ENCODE measurements around the gene LIM2. TPM values are rescaled to one million over a fixed set of nuclear protein-coding genes. Genes with fewer than 3 reads are reported as not detected.

Gene LIM2
- total and polyA plus RNA-seq, 9 of the 15 experiments (the other 6 are each of a cell fraction or from before 2014, with no cell fraction given), result 0.07 to 0.45 (median 0.18) TPM; not detected in 4

DNA sequence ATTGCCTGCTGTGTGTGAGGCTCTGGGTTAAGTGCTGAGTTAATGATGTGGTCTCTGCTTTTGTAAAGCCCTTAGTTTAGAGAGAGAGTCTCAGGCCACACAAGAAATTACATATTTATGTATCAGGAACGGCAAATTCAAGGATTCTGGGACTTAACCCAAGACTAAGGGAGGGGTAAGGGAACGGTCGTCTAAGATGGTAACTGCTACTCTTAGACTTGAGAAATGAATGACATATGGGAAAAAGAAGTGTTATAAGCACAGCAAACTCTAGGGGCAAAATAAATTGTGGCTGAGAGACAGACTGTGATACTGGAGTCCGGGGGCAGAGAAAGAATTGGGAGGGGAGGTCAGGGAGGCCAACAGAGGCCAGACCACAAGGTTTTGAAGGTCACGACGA lies 56.1 kb downstream of the LIM2 start:
- intact Hi-C loops (cut with micrococcal nuclease), result no loop called here
- WGBS (ENCODE audit: insufficient coverage, low coverage, missing lambda C conversion rate), result 48% methylated on average over 6 of the region's 6 CpGs
- H3K79me2 ChIP-seq (ENCODE audit: control insufficient read depth, insufficient read depth, low read length), result no peaks in the 10 kb centered on the region
- no peaks in the 10 kb centered on the region for H3K27me3 ChIP-seq (ENCODE audit: control insufficient read depth in 2 of 2, insufficient read depth in 2 of 2, low read length in 2 of 2)
- H3K36me3 ChIP-seq (ENCODE audit: control insufficient read depth, insufficient read depth, low read length), result no peaks in the 10 kb centered on the region
- no peaks in the 10 kb centered on the region for H3K9me3 ChIP-seq (replicated peaks; ENCODE audit: control insufficient read depth, insufficient read depth, low read depth, low read length)
- no peak for TF ChIP-seq MYBL2 (IDR thresholded peaks at IDR 0.05; ENCODE audit: low read depth)
- no peak for TF ChIP-seq MYBL2 (CRISPR knock-in tag; IDR thresholded peaks at IDR 0.05; ENCODE audit: borderline replicate concordance)
- TF ChIP-seq ARID1B (IDR thresholded peaks at IDR 0.05), result no peak
- no peak for TF ChIP-seq ZNF184 (CRISPR knock-in tag; IDR thresholded peaks at IDR 0.05)
- no peak for TF ChIP-seq CBX8 (IDR thresholded peaks at IDR 0.05; ENCODE audit: borderline replicate concordance, extremely low read depth, low read depth, low read length, poor library complexity, severe bottlenecking)
- no peak for TF ChIP-seq CBFA2T2 (conservative IDR thresholded peaks at IDR 0.05)
- no peak for TF ChIP-seq NR2C2 (CRISPR knock-in tag; IDR thresholded peaks at IDR 0.05)
- no peak for TF ChIP-seq NR2C2 (tag; IDR thresholded peaks at IDR 0.05)
- no peak for TF ChIP-seq ZKSCAN8 (CRISPR knock-in tag; IDR thresholded peaks at IDR 0.05)
- no peak for TF ChIP-seq NCOA4 (IDR thresholded peaks at IDR 0.05; ENCODE audit: partially characterized antibody)
- no peak overlapping the region for H2AFZ ChIP-seq (ENCODE audit: low read depth, low read length)
- POLR2A ChIA-PET, result interaction anchor here (0.9 kb wide), 1 partner anchor 10 kb away, joined by 4 read pairs; no protein-coding TSS in a partner anchor
- in situ Hi-C loops (cut with MboI), result no loop called here
- FAIRE-seq (no peak), DNase-seq (ENCODE audit: extremely low read depth in 1 of 4, low spot score in 3 of 4) (no peak), ATAC-seq (no peak)
- CTCF ChIA-PET (ENCODE audit: low intra/inter-chr PET ratio), result no interaction called here
- H3K27ac ChIP-seq (ENCODE audit: extremely low read depth, low read depth, low read length), result no peak overlapping the region
- BruUV-seq (replicated peaks), result no TSS peak
- no peaks in the 10 kb centered on the region for H3K9me1 ChIP-seq (ENCODE audit: control insufficient read depth, insufficient read depth, low read length)
- peaks cover 4 to 14% of the 10 kb centered on the region in 2 experiments; a peak in 3 of 5 replicates for H3K4me1 ChIP-seq (replicated peaks in 1 of 2; ENCODE audit: control insufficient read depth in 2 of 2, insufficient read depth in 2 of 2, low read length in 2 of 2)
- no peaks in the 10 kb centered on the region for H4K20me1 ChIP-seq (replicated peaks; ENCODE audit: control insufficient read depth, insufficient read depth, low read length)
- H3K4me3 ChIP-seq, result no peak overlapping the region
- no peak overlapping the region for H3K9ac ChIP-seq (ENCODE audit: insufficient read depth in 1 of 2, low read depth in 2 of 2, low read length in 2 of 2)
- no peak overlapping the region for H3K4me2 ChIP-seq (ENCODE audit: insufficient read depth, low read length)
